ENCODE data around the gene ALLC. TPM values are rescaled to one million over a fixed set of nuclear protein-coding genes. Genes with fewer than 3 reads are reported as not detected.

Gene ALLC
- total RNA-seq, 1 donor from 2014 or later, result not detected

DNA sequence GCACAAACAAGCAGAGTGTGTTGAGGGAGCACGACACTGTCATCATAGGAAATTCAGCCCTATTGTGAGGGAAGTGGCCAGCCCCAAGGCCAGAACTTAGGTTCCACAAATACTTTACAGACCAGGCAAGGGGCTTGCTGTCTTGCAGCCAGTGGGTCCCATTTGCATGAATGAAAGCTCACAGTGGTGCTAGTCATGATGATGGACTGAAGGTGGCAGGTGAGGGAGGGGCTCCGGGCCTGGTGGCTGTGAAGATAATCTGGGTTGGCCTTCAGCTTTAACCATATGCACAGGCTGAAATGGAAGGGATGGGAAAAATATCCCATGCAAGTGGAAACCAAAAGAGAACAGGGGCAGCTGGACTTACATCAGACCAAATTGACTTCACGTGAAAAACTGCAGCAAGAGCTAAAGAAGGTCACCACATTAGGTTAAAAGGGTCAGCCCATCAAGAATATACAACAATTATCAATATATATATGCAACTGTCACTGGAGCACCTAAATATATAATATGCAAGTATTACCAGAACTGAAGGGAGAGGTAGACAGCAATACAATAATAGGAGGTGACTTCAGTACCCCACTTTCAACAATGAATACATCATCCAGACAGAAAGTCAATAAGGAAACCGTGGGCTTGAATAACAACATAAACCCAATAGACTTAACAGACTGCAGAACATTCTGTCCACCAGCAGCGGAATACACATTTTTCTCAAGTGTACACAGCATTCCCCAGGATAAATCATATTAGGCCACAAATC is 84.9 kb downstream of the ALLC start:
- Histone ChIP-seq H3K27ac (ENCODE audit: low read depth, low read length) (no peak overlapping the region), H3K9ac (ENCODE audit: low read depth in 1 of 3, low read length in 3 of 3) (no peak overlapping the region), H3K36me3 (ENCODE audit: control insufficient read depth in 3 of 3, insufficient read depth in 3 of 3, low read length in 3 of 3) (no peaks in the 10 kb centered on the region), H3K4me1 (ENCODE audit: control insufficient read depth in 3 of 3, insufficient read depth in 3 of 3, low read length in 3 of 3) (no peaks in the 10 kb centered on the region), H3K4me3 (ENCODE audit: low read length in 3 of 3) (no peak overlapping the region), H3K9me3 (ENCODE audit: control insufficient read depth in 3 of 3, low read length in 3 of 3) (peaks cover 0 to 2% (median 0%) of the 10 kb centered on the region in 3 donors), H3K27me3 (ENCODE audit: control insufficient read depth in 3 of 3, insufficient read depth in 3 of 3, low read length in 3 of 3) (peaks cover 0 to 5% (median 2%) of the 10 kb centered on the region in 3 donors)

- Histone ChIP-seq H3K36me3 (ENCODE audit: control insufficient read depth in 3 of 3, insufficient read depth in 3 of 3, low read length in 3 of 3) (no peaks in the 10 kb centered on the region), H3K27me3 (ENCODE audit: control insufficient read depth in 3 of 3, insufficient read depth in 3 of 3, low read length in 3 of 3) (peaks cover 0 to 7% (median 3%) of the 10 kb centered on the region in 3 donors), H3K9me3 (ENCODE audit: control insufficient read depth in 3 of 3, low read length in 3 of 3) (peaks cover 0 to 2% (median 0%) of the 10 kb centered on the region in 3 donors), H3K4me3 (ENCODE audit: low read length in 3 of 3) (no peak overlapping the region), H3K4me1 (ENCODE audit: control insufficient read depth in 3 of 3, insufficient read depth in 3 of 3, low read length in 3 of 3) (no peaks in the 10 kb centered on the region), H3K9ac (ENCODE audit: low read depth in 1 of 3, low read length in 3 of 3) (no peak overlapping the region), H3K27ac (ENCODE audit: low read depth, low read length) (no peak overlapping the region)
Observed at GRCh38 chr2:3743951-3744555, 86.1 kb downstream of the ALLC start.

- Histone ChIP-seq H3K4me3 (ENCODE audit: low read length in 3 of 3) (no peak overlapping the region), H3K36me3 (ENCODE audit: control insufficient read depth in 3 of 3, insufficient read depth in 3 of 3, low read length in 3 of 3) (no peaks in the 10 kb centered on the region), H3K9ac (ENCODE audit: low read depth in 1 of 3, low read length in 3 of 3) (no peak overlapping the region), H3K4me1 (ENCODE audit: control insufficient read depth in 3 of 3, insufficient read depth in 3 of 3, low read length in 3 of 3) (no peaks in the 10 kb centered on the region), H3K9me3 (ENCODE audit: control insufficient read depth in 3 of 3, low read length in 3 of 3) (peaks cover 0 to 2% (median 0%) of the 10 kb centered on the region in 3 donors), H3K27ac (ENCODE audit: low read depth, low read length) (no peak overlapping the region), H3K27me3 (ENCODE audit: control insufficient read depth in 3 of 3, insufficient read depth in 3 of 3, low read length in 3 of 3) (peaks cover 0 to 3% (median 3%) of the 10 kb centered on the region in 3 donors)
Observed at GRCh38 chr2:3745920-3746319, 87.9 kb downstream of the ALLC start.

DNA sequence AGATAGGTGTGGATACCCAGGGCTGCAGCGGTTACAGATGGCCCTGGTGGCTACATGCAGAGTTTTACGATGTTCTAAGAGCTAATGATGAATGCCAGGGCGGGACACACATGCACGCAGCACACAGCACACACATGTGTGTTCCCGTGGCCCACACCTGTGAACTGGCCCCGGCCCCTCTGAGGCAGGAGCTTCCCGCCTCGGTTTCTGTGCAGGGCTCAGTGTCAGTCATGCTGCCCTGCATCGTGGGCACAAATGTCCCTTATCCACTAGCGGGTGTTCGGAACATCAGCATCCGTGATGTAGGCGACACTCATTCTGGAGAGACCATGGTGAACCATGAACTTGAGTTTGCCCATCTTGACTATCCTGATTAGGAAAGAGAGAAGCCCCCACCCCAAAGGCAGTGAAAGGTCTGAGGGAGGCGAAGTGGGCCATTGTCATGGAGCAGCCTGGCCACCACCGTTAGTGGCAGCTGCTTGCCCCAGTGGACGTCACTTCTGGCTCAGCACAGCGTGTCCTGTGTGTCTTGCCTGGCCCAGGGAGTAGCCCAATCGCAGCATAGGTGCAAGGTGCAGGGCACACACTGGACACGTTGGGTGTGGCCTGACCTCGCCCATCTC is 89.1 kb downstream of the ALLC start:
- Histone ChIP-seq H3K27me3 (ENCODE audit: control insufficient read depth in 3 of 3, insufficient read depth in 3 of 3, low read length in 3 of 3) (peaks cover 0 to 6% (median 5%) of the 10 kb centered on the region in 3 donors), H3K36me3 (ENCODE audit: control insufficient read depth in 3 of 3, insufficient read depth in 3 of 3, low read length in 3 of 3) (no peaks in the 10 kb centered on the region), H3K27ac (ENCODE audit: low read depth, low read length) (no peak overlapping the region), H3K9ac (ENCODE audit: low read depth in 1 of 3, low read length in 3 of 3) (no peak overlapping the region), H3K4me1 (ENCODE audit: control insufficient read depth in 3 of 3, insufficient read depth in 3 of 3, low read length in 3 of 3) (no peaks in the 10 kb centered on the region), H3K4me3 (ENCODE audit: low read length in 3 of 3) (no peak overlapping the region), H3K9me3 (ENCODE audit: control insufficient read depth in 3 of 3, low read length in 3 of 3) (peaks cover 0 to 2% (median 0%) of the 10 kb centered on the region in 3 donors)

GRCh38 chr2:3747826-3748225 is 89.8 kb downstream of the ALLC start:
- Histone ChIP-seq H3K9me3 (ENCODE audit: control insufficient read depth in 3 of 3, low read length in 3 of 3) (peaks cover 0 to 2% (median 0%) of the 10 kb centered on the region in 3 donors), H3K4me1 (ENCODE audit: control insufficient read depth in 3 of 3, insufficient read depth in 3 of 3, low read length in 3 of 3) (no peaks in the 10 kb centered on the region), H3K27ac (ENCODE audit: low read depth, low read length) (no peak overlapping the region)

DNA sequence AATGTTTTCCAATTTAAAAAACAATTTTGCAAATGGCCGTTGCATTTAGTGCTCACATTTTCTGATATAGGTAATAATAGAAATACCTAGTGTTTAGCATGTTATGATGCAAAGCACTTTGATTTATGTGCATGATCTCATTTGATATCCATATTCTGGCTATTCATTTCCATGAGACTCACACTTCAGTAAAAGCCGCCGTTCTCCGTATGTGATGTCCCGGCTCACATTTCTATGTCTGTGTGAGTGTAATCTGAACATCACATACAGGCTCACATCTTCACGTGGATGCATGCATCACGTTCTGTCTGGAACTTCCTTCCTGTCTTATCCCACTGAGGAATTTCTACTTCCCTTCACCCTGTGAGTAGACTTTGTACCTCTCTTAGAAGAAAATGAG is 91.2 kb downstream of the ALLC start:
- no peaks in the 10 kb centered on the region for H3K36me3 ChIP-seq (ENCODE audit: control insufficient read depth in 3 of 3, insufficient read depth in 3 of 3, low read length in 3 of 3)
- no peaks in the 10 kb centered on the region for H3K4me1 ChIP-seq (ENCODE audit: control insufficient read depth in 3 of 3, insufficient read depth in 3 of 3, low read length in 3 of 3)
- H3K27me3 ChIP-seq (ENCODE audit: control insufficient read depth in 3 of 3, insufficient read depth in 3 of 3, low read length in 3 of 3), result peaks cover 0 to 9% (median 8%) of the 10 kb centered on the region in 3 donors
- no peak overlapping the region for H3K27ac ChIP-seq (ENCODE audit: low read depth, low read length)
- H3K9ac ChIP-seq (ENCODE audit: low read depth in 1 of 3, low read length in 3 of 3), result no peak overlapping the region
- H3K9me3 ChIP-seq (ENCODE audit: control insufficient read depth in 3 of 3, low read length in 3 of 3), result peaks cover 0 to 2% (median 0%) of the 10 kb centered on the region in 3 donors
- H3K4me3 ChIP-seq (ENCODE audit: low read length in 3 of 3), result no peak overlapping the region

More at GRCh38 chr2:3747826-3748225, 89.8 kb downstream of the ALLC start:
- Histone ChIP-seq H3K36me3 (ENCODE audit: control insufficient read depth in 3 of 3, insufficient read depth in 3 of 3, low read length in 3 of 3) (no peaks in the 10 kb centered on the region), H3K4me3 (ENCODE audit: low read length in 3 of 3) (no peak overlapping the region), H3K27me3 (ENCODE audit: control insufficient read depth in 3 of 3, insufficient read depth in 3 of 3, low read length in 3 of 3) (peaks cover 0 to 6% (median 5%) of the 10 kb centered on the region in 3 donors), H3K9ac (ENCODE audit: low read depth in 1 of 3, low read length in 3 of 3) (no peak overlapping the region)

DNA sequence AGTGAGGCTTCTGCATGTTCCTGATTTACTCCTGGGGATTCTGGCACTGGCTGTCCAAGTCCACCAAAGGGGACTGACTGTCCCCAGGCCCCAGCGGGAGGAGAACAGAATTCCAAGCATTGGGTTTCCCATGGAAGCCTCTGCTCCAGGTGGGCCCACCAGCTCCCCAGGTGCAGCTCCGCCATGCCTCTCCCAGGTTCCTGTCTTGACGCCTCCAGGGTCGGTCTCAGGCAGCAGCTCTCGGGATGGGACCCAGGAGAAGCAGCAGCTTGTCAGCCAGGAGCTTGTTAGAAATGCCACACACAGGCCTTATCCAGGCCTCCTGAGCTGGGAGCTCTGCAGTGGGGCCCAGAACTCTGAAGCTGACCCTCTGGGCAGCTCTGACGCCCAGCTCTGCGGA is 93.3 kb downstream of the ALLC start:
- H3K4me1 ChIP-seq (ENCODE audit: control insufficient read depth in 3 of 3, insufficient read depth in 3 of 3, low read length in 3 of 3), result no peaks in the 10 kb centered on the region
- H3K4me3 ChIP-seq (ENCODE audit: low read length in 3 of 3), result no peak overlapping the region
- peaks cover 0 to 2% (median 0%) of the 10 kb centered on the region in 3 donors for H3K9me3 ChIP-seq (ENCODE audit: control insufficient read depth in 3 of 3, low read length in 3 of 3)
- no peak overlapping the region for H3K27ac ChIP-seq (ENCODE audit: low read depth, low read length)
- no peaks in the 10 kb centered on the region for H3K36me3 ChIP-seq (ENCODE audit: control insufficient read depth in 3 of 3, insufficient read depth in 3 of 3, low read length in 3 of 3)
- peaks cover 0 to 9% (median 8%) of the 10 kb centered on the region in 3 donors for H3K27me3 ChIP-seq (ENCODE audit: control insufficient read depth in 3 of 3, insufficient read depth in 3 of 3, low read length in 3 of 3)
- H3K9ac ChIP-seq (ENCODE audit: low read depth in 1 of 3, low read length in 3 of 3), result no peak overlapping the region

DNA sequence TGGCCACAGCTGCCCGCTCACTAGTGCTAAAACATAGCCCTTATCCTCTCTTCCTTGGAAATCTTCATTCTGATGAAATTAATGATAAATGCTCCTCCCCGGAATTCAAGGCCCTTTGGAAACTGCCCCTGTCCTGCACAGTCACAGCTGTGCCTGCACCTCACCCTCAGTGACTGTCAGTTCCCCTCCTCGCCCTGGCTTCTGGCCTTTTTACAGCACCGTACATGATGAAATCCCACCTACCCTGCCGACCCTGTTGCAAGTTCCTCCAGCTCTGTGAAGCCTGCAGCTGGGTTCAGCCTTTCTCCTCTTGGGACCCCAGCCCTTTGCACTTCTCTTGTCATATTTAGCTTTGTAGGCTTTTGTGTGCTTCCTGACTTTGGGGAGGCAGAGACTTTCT is 93.8 kb downstream of the ALLC start:
- Histone ChIP-seq H3K27me3 (ENCODE audit: control insufficient read depth in 3 of 3, insufficient read depth in 3 of 3, low read length in 3 of 3) (peaks cover 0 to 9% (median 8%) of the 10 kb centered on the region in 3 donors), H3K4me3 (ENCODE audit: low read length in 3 of 3) (no peak overlapping the region), H3K36me3 (ENCODE audit: control insufficient read depth in 3 of 3, insufficient read depth in 3 of 3, low read length in 3 of 3) (no peaks in the 10 kb centered on the region), H3K27ac (ENCODE audit: low read depth, low read length) (no peak overlapping the region), H3K4me1 (ENCODE audit: control insufficient read depth in 3 of 3, insufficient read depth in 3 of 3, low read length in 3 of 3) (no peaks in the 10 kb centered on the region), H3K9me3 (ENCODE audit: control insufficient read depth in 3 of 3, low read length in 3 of 3) (peaks cover 0 to 2% (median 0%) of the 10 kb centered on the region in 3 donors), H3K9ac (ENCODE audit: low read depth in 1 of 3, low read length in 3 of 3) (no peak overlapping the region)
